Vagina (tissue), 2 donors: ENCODE results near the gene CEMIP.

Experiments used
- POLR2A ChIP-seq, 2 donors: fragments of 450-650 bp; IDR thresholded peaks; one replicate each; pipeline ENCODE4 v1.6.1; 2017; ENCODE audit warnings: antibody characterized with exemption in 2 of 2, mild to moderate bottlenecking in 2 of 2, moderate library complexity in 2 of 2
- TF ChIP-seq, protein P1 (sequence below), 3 experiments: fragments of 450-650 bp in 2 of 3; fragments of 200-600 bp in 1 of 3; sonication (generic) in 1 of 3; IDR thresholded peaks; one replicate each; pipeline ENCODE4 v1.5.1; 2017 to 2019; ENCODE audit warnings: antibody characterized with exemption in 3 of 3, mild to moderate bottlenecking in 2 of 3, moderate library complexity in 2 of 3

DNA sequence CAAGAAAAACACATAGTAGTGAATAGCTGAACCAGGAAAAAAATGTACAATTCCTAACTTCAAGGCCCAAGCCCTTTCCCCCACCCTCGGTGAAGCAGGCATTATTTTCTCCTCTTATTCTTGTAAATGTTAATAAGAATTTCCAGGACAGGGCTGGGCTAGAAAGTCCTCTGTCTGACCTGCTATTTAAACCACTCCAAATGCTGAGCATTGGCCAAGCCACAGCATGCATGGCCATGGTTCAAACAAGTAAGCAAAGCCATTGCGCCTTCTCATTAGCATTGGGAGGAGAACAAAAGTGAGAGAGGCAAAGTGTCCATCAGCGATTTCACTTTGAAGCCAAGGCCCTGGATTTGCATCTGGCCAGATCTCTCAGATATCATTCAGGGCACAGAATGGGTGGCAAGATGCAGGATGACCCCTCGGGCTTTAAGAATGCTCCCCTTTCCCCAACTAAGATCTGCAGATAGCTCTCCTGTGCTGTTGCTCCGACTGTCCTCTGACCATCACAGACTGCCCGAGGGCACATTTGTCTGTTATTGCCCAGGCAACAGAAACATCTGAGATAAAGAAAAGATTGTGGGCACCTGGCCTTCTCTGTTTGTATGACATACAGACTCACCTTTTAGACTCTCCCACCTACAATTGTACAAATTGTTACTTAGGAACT lies 46.3 kb downstream of the CEMIP start:
- TF ChIP-seq, protein P1, sequence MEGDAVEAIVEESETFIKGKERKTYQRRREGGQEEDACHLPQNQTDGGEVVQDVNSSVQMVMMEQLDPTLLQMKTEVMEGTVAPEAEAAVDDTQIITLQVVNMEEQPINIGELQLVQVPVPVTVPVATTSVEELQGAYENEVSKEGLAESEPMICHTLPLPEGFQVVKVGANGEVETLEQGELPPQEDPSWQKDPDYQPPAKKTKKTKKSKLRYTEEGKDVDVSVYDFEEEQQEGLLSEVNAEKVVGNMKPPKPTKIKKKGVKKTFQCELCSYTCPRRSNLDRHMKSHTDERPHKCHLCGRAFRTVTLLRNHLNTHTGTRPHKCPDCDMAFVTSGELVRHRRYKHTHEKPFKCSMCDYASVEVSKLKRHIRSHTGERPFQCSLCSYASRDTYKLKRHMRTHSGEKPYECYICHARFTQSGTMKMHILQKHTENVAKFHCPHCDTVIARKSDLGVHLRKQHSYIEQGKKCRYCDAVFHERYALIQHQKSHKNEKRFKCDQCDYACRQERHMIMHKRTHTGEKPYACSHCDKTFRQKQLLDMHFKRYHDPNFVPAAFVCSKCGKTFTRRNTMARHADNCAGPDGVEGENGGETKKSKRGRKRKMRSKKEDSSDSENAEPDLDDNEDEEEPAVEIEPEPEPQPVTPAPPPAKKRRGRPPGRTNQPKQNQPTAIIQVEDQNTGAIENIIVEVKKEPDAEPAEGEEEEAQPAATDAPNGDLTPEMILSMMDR (IDR thresholded peaks at IDR 0.05) = no peak
- no peak for TF ChIP-seq POLR2A (IDR thresholded peaks at IDR 0.05)
